ENCODE measurements around the gene GRIK5. TPM values are rescaled to one million over a fixed set of nuclear protein-coding genes. Genes with fewer than 3 reads are reported as not detected.
"Not testable (repeated sequence)": the region's sequence is repeated elsewhere in the genome, so short reads cannot be mapped to it uniquely, and the experiment has no call there.

The GRIK5 gene
- total RNA-seq, 1 donor = 22.1 TPM

DNA sequence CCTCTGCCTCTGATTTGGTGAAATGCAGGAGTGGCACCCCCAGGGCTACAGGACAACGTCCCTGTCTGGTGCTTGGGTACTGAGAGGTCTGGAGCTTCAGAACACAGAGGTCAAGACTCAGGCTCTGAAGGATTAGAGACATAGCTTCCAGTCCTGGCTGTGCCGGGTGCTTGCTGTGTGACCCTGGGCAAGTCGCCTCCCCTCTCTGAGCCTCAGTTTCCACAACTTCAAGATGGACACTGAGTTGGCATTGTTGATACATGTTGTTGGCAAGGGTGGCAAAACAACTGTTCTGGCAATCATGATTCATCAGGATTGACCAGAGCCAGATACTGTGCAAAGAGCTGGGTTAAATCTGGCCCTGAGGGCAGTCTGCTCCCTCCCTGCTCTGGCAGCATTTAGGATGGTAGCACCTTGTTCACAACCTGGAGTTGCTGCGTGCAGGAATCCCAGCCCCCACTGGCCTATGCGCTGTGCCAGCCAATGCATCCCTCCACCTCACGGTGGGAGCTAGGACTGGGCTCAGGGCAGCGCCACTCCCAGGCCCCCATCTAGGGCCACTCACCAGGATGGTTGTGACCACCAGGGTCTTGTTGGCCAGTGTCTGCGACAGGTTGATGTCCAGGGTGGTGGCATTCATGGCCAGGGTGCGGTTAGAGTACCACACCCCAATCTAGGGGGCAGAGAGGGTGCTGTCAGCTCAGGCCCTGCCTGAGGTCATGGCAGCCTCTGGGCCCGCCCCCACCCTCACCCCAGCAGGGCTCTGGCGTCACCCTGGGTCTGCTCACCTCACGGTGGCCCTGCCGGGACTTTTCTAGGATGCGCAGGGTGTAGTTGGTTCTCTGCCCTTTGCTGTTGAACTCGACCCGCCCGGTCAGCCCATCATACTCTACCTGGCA lies 16.7 kb downstream of the GRIK5 start:
- DNase-seq (ENCODE audit: low read depth in 2 of 3, low spot score in 2 of 3) = no peak

DNA sequence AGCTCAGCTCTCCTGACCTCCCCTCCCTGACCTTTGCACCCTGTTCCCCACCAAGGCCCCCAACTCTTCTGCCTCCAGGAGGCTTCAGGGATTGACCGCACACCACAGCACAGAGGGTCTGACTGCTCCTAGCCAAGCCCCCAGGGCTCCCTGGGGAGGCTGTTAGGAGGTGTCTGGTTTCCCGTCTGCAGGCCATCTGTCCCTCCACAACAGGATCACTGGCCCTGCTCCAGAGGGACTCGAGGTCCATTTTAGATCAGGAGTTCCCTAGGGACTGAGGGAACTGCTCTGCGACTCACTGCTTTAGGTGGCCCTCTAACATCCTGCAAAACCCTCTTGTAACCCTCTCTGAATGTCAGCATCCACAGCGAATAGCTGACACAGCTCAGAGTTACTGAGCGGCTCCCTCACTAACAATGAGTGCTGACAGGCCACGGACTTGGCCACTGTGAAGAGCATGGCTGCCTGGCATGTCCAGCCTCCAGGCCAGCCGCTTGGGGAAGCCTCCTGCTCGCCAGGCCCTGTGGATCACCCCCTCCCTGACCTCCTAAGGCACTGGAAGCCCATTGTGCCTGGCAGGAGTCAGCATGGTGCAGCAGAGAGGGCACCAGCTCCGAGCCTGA lies 17.7 kb downstream of the GRIK5 start:
- no peak for DNase-seq (ENCODE audit: low read depth in 2 of 3, low spot score in 2 of 3)

DNA sequence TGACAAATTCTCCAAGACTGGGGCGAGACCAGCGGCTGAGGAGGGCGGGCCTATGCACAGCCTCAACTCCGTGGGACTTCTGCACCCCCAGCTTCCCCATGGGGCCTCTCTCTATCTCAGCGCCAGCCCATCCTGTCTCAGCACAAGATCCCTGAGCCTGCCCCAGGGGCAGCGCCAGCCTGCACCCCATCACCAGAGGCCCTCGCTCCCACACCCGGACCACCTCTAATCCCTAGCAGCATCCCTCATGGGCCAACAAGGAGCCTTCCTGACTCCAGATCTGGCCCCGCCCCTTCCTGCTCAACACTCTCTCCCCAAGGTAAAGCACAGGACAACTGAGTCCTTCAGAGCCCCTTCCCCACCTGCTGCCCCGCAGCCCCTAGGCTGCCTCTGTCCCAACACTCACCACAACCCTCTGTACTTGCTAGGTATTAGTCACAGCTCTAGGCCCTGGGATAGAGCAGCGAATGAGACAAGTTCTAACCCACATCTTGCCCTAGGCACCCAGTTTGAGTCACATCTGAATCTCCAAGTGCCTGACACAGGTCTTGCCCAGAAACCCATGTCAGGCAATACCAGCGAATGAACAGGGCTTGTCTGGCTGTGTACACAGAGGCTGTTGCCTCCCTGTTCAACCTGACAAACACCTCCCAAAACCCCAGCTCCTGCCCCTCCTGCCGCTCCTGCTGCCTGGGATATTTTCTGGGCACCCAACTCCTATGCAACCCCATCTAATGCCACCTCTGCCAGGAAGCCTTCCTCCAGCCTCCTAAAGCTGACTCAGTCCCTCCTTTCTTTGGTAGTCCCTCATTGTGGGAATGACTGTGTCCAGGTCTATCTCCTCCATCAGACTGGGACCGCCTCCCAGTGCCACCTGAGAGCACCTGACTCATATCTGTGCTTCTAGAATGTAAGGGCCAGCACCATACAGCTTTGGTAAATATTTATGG lies 18.6 kb downstream of the GRIK5 start:
- no peak for DNase-seq (ENCODE audit: low read depth in 2 of 3, low spot score in 2 of 3)

DNA sequence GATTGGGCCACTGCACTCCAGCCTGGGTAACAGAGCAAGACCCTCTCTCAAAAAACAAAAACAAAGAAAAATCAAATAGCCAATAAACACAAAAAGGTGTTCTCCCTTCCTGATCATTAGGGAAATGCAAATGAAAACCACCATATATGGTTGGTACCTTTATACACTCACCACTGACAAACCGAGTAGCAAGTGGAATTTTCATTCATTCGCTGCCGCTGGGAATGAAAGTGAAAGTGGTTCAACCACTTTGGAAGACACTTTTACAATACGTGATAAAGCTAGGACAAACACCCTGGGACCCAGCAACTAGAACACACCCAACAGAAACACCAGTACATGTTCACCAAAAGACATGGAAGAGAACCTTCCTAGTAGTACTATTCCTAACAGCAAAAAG lies 21.0 kb downstream of the GRIK5 start:
- DNase-seq (ENCODE audit: low read depth in 2 of 3, low spot score in 2 of 3) = no peak

DNA sequence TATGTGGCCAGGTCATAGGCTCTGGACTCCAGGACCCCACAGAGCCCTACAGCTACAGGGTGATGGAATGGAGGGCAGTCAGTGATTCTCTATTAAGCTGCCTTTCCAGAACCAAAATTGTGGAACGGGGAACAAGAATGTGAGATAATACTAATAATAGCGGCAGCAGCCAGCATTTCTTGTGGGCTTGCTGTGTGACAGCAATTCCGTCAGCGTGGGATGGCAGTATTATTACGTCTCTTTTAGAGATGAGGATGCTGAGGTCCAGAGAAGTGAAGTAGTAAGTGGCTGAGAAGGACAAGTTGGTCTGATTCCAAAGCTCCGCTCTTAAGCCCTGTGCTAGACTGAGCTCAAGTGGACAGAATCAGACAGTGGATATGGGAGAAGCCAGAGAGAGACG lies 24.4 kb downstream of the GRIK5 start:
- no peak for DNase-seq (ENCODE audit: low read depth in 2 of 3, low spot score in 2 of 3)

DNA sequence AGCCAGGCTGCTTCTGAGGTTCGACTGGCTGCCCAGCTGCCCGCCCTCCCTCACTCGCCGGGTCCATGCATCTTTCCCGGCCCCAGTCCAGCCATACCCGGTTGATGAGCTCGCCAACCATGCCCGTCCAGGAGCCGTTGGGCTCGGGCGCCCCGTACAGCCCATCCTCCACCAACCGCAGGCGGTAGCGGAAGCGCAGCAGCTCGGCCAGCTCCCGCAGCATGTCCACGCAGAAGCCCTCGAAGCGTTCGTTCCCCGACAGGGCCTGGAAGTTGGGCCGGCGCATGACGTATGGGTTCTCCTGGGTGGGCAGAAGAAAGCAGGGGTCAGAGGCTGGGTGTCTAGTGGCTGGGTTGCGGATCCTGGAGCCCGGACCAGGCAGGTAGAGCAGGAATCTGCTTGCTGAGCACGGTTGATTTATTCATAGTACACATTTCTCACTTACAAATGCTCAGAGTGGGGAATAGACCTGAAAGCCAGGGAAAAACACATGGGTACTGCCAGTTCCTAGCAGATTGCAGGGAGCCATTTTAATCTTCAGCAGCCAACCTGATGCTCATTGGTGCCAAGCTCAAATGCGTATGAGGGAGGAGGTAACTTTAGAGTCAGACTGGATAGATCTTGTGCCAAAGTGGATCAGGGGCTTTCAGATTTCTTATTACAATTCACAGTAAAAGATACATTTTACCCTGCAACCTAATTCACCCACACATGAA lies 27.4 kb downstream of the GRIK5 start:
- no peak for DNase-seq (ENCODE audit: low read depth in 2 of 3, low spot score in 2 of 3)

DNA sequence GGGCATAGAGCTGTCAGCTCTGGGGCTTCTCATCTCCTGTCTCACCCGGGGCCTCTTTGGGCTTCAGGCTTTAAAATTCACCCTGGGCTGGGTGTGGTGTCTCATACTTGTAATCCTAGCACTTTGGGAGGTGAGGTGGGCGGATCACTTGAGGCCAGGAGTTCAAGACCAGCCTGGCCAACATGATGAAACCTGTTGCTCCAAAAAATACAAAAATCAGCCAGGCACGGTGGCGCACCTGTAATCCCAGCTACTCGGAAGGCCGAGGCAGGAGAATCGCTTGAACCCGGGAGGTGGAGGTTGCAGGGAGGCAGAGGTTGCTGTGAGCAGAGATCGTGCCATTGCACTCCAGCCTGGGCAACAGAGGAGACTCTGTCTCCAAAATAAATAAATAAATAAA lies 29.5 kb downstream of the GRIK5 start:
- DNase-seq (ENCODE audit: low read depth in 2 of 3, low spot score in 2 of 3) = not testable (repeated sequence)

DNA sequence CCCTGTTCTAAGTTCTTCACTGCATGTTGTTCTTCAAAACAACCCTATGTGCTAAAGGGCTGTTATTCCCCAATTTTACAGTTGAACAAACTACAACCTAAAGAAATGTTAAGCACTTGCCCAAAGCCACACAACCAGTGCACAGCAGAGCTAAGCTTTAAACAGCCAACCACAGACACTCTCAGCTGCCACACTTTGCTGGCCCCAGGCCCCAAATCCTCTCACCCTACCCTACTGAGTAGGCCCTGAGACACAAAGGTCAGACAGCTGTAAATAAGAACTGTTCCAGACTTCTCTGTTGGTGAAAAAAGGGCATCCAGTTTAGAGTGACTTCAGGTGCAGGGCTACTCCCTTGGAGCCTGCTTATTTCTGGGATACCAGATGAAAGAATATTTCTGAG lies 30.0 kb downstream of the GRIK5 start:
- no peak for DNase-seq (ENCODE audit: low read depth in 2 of 3, low spot score in 2 of 3)

DNA sequence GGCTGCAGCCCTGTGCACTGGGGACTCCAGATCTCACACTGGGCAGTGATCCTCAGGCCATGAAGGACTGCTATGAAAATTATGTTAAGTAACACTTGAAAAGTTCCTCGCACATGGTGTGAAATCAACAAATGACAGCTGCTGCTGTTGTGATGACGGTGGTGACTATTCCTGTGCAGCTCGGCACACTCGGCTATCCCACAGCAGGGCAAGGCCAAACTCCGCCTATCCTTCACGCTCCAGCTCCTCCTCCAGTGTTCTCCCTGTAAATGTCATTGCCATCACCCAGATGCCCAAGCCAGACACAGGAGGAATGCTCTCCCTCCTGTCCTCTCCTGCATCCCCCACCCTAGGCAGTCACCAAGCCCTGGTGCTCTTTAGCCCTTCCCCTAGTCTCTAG lies 31.3 kb downstream of the GRIK5 start:
- DNase-seq (ENCODE audit: low read depth in 2 of 3, low spot score in 2 of 3) = no peak

DNA sequence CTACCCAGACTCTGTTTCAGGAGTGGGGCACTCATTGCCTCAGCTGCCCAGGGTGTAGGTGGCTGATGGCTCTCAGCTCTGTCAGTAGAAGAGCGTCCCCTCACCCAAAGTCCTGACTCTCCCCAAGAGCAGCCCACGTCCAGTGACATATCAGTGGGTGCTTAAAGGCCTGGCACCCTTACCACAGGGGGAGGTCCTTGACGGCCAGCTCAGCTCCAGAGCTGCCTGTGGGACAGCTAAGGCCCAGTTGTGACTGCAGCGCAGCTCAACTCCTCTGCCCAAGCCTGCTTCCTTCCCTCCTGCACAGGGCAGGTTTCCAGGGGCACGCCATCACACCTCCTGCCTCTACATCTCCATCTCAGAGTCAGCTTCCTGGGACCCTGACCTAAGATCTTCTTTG lies 32.4 kb downstream of the GRIK5 start:
- no peak for DNase-seq (ENCODE audit: low read depth in 2 of 3, low spot score in 2 of 3)

DNA sequence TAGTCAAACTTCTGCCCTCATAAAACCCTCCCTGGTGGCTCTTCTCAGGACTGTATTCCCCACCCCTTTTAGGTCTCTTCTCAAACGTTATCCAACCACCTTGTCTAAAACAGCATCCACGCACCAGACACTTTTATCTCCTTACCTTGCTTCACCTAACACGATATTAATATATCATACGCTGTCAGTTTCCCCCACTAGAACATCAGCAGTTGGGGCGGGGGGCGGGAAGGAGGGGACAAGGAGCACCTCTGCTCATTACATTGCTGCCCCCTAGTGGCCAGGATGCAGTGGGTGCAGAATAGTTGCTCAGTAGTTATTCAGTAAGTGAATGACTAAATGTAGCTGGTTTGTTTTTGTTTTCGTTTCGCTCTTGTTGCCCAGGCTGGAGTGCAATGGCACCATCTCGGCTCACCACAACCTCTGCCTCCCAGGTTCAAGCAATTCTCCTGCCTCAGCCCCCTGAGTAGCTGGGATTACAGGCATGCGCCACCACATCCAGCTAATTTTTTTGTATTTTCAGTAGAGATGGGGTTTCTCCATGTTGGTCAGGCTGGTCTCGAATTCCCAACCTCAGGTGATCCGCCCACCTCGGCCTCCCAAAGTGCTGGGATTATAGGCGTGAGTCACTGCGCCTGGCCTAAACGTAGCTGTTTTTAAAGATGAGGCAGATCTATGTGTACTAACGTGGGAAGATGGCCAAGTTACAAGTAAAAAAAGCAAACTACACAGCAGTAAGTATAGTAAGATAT lies 35.2 kb downstream of the GRIK5 start:
- DNase-seq (ENCODE audit: low read depth in 2 of 3, low spot score in 2 of 3) = peak; percentile 50 to 83 (median 75)

DNA sequence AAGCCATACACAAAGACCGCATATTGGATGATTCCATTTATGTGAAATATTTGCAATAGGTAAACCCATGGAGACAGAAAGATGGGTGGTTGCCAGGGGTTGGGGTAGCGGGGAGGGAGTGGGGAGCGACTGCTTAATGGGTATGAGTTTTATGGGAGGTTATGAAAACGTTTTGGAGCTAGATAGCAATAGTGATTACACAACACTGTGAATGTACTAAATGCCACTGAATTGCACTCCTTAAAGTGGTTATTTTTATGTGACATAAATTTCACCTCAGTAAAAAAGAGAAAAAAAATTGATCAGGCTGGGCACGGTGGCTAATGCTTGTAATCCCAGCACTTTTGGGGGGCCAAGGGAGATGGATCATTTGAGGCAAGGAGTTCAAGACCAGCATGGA lies 36.6 kb downstream of the GRIK5 start:
- DNase-seq (ENCODE audit: low read depth in 2 of 3, low spot score in 2 of 3) = no peak

DNA sequence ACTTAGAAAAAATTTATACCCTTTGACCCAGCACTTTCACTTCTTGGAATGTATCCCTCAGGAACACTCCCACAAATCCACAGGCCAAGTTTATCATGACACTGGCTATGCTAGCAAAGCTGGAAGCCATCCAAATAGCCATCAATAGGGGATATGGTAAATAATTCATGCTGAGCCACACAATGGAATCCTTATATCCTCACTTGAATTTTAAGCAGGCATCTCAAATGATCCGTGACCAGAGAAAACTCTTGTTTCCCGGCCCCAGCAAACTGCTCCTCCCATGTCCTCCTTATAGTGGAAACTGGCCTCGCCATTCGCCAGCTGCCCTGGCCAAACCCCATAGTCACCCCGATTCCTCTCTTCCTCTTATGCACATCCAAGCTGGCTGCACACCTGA lies 37.6 kb downstream of the GRIK5 start:
- no peak for DNase-seq (ENCODE audit: low read depth in 2 of 3, low spot score in 2 of 3)

DNA sequence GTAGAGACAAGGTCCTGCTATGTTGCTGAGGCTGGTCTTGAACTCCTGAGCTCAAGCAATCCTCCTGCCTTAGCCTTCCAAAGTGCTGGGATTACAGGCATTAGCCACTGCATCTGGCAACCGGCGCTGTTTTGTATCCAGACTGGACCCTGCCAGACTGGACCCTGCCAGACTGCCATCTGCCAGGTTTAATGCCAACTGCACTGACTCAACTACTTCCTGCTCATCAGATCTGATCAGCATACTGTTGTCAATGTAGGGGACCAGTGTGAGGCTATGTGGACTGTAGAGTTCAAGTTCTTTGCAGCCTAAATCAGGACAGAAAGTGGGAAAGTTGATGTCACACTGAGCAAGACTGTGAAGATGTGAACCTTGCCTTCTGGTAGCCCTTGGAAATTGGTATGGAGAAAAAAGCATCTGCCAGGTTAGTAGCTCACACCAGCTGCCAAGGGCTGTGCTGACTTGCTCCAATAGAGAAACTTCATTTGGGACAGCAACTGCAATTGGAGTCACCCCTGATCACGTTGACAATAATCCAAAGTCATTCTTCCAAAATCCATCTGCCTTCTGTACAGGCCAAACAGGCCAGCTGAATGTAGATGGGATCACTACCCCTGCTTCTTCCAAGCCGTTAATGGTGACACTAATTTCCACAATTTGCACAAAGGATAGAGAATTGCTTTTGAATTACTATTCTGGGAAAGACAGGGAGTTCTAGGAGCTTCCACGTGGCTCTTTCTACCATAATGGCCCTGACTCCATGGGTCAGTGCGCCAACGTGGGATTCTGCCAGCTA lies 39.2 kb downstream of the GRIK5 start:
- no peak for DNase-seq (ENCODE audit: low read depth in 2 of 3, low spot score in 2 of 3)

DNA sequence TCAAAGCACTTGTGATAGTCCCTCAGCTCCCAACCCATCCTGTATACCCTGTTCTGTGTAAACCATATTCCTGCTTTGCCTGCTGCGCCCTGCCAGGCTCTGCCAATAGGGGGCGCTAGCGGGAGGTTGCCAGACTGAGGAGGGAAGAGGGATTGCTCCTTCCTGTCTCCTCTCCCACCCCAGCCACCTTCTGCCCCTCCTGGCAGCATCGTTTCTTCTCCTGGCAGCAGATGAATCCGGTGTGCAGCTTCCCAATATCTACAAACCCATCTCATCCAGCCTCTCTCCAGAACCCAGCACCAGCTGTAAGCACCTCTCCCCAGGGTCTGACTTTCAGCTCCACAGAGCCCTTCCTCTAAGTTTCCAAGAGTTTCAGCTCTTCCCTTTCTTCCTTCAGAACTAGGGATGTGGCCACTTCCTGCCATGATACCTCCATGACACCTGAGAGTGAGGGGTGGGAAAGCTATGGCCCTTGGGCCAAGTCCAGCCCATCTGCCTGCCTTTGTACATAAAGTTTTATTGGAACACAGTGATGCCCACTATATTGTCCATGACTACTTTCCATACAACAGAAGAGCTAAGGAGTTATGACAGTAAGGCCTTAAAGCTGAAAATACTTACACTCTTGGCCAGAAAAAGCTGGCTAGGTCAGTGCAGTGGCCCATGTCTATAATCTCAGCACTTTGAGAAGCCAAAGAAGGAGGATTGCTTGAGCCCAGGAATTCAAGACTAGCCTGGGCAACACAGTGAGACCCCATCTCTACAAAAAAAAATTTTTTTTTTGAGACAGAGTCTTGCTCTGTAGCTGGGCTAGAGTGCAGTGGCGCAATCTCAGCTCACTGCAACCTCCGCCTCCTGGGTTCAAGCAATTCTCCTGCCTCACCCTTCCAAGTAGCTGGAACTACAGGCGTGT lies 41.4 kb downstream of the GRIK5 start:
- DNase-seq (ENCODE audit: low read depth in 2 of 3, low spot score in 2 of 3) = peak in 2 of 3 donors; percentile 8 to 11

DNA sequence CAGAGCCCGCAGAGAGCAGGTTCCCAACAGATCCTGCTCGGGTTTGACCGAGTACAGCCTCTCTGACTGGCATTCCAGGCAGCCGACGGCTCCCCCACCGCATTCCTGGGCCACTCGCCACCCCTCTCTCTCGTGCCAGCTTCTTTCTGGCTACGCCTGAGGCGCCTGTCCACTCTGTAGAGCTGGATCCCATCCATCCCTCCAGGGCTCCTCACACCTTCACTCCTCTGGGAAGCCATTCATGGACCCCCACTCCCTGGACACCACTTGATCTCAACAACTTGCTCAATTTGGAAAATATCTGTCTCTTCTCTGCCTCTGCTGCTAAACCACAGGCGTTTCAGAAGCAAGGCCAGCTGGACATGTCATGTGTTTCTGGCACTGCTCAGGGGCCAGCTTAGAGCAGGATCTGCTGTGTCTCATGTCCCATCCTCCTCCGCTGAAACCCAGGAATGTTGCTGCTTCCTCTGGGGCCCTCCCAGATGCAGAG lies 45.3 kb downstream of the GRIK5 start:
- no peak for DNase-seq (ENCODE audit: low read depth in 2 of 3, low spot score in 2 of 3)

DNA sequence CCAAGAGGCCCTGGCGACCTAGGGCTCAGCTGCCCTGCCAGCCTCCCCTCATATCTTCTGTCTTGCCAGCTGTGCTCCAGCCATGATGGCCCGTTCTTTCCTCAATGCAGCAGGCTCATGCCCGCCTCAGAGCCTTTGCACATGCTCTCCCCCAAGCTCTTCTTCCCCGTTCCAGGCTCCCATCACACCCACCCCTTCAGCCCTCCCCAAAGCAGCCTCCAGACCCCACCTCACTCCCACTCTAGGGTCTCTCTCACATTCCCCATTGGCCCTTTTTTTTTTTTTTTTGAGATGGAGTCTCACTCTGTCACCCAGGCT lies 46.1 kb downstream of the GRIK5 start:
- DNase-seq (ENCODE audit: low read depth in 2 of 3, low spot score in 2 of 3) = no peak

Data from hematopoietic multipotent progenitor cell (in vitro differentiated cells).